Suprapubic skin (tissue), 3 donors: ENCODE data around the gene RPL18A.

Experiments
- EP300 ChIP-seq: sonication (generic); formaldehyde crosslinking; IDR thresholded peaks from one replicate; pipeline ENCODE4 v1.6.1; 2017; ENCODE audit warnings: antibody characterized with exemption
- TF ChIP-seq, protein P1 (sequence below), 2 donors: fragments of 200-600 bp in 1 of 2; fragments of 450-650 bp in 1 of 2; sonication (generic) in 1 of 2; IDR thresholded peaks; one replicate each; pipeline ENCODE4 v1.5.1; 2016 to 2019; ENCODE audit warnings: antibody characterized with exemption in 2 of 2, mild to moderate bottlenecking in 1 of 2, moderate library complexity in 1 of 2

DNA sequence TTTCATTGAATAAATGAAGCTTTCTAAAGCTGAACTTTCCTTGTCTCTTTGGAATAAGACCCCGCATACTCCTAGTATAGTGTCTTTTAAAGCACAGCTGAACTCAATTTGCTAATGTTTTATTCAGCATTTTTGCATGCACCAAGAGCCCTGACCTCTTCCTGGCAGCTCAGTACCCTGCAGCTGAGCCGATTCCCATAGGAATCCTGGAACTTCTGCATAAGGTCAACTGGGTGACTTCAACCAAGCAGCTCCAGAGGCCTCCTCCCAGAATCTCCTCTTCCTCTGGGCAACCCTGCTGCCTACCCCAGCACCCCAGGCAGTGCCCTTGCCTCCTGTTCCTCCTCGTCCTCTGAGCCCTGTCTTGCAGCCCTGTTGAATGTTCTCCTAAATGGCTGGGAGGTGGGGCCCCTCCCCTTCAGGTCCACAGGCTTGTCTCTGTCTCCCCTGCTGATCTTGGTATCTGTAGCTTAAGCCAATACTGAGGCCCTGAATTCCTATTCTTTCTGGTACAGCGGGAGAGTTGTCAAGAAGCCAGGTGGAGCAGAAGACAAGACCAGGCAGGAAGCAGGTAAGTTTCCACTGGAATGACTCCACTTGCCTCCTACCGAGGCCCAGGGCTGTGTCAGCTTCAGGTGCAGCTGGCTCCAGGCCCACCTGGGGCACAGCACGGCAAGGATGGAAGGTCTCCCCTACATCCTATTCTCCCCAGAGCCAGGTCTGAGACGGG, 49.5 kb downstream of the RPL18A start:
- TF ChIP-seq, protein P1, sequence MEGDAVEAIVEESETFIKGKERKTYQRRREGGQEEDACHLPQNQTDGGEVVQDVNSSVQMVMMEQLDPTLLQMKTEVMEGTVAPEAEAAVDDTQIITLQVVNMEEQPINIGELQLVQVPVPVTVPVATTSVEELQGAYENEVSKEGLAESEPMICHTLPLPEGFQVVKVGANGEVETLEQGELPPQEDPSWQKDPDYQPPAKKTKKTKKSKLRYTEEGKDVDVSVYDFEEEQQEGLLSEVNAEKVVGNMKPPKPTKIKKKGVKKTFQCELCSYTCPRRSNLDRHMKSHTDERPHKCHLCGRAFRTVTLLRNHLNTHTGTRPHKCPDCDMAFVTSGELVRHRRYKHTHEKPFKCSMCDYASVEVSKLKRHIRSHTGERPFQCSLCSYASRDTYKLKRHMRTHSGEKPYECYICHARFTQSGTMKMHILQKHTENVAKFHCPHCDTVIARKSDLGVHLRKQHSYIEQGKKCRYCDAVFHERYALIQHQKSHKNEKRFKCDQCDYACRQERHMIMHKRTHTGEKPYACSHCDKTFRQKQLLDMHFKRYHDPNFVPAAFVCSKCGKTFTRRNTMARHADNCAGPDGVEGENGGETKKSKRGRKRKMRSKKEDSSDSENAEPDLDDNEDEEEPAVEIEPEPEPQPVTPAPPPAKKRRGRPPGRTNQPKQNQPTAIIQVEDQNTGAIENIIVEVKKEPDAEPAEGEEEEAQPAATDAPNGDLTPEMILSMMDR (IDR thresholded peaks at IDR 0.05) = no peak
- TF ChIP-seq EP300 = no peak
